CD14-positive monocyte (primary cell): ENCODE results near the gene GPC6. TPM values are rescaled to one million over a fixed set of nuclear protein-coding genes. Genes with fewer than 3 reads are reported as not detected.

Experiments used
- DNase-seq, 3 donors: peaks; one replicate each; pipeline ENCODE4 v3.0.0-alpha.2; 2011 to 2022
- H2AFZ ChIP-seq: 2 replicates; pipeline ENCODE4 v1.6.0; 2012; ENCODE audit warnings: mild to moderate bottlenecking, low read depth, low read length, inconsistent platforms; ENCODE audit not compliant: insufficient read depth, poor library complexity, severe bottlenecking
- H3K27ac ChIP-seq, 2 donors: 1 replicate in 1 of 2; 2 replicates in 1 of 2; pipeline ENCODE4 v1.5.1; 2012 to 2013; ENCODE audit warnings: low read length in 2 of 2, control low read depth in 1 of 2, inconsistent platforms in 1 of 2, low read depth in 1 of 2, mild to moderate bottlenecking in 1 of 2
- H3K27me3 ChIP-seq, 2 donors: one replicate each; pipeline versions ENCODE4 v1.6.0 to v1.6.1; 2011 to 2013; ENCODE audit warnings: low read length in 2 of 2; ENCODE audit not compliant: control insufficient read depth in 2 of 2, insufficient read depth in 2 of 2
- H3K36me3 ChIP-seq, 2 donors: replicated peaks in 1 of 2; 1 replicate in 1 of 2; 2 replicates in 1 of 2; pipeline versions ENCODE4 v1.5.1 to v1.6.1; 2012 to 2013; ENCODE audit warnings: low read length in 2 of 2, control low read depth in 1 of 2, inconsistent platforms in 1 of 2, mild to moderate bottlenecking in 1 of 2; ENCODE audit not compliant: insufficient read depth in 2 of 2, control insufficient read depth in 1 of 2
- H3K4me1 ChIP-seq, 2 donors: 1 replicate in 1 of 2; 2 replicates in 1 of 2; pipeline versions ENCODE4 v1.5.1 to v1.6.1; 2012 to 2013; ENCODE audit warnings: low read length in 2 of 2, control low read depth in 1 of 2, inconsistent platforms in 1 of 2, mild to moderate bottlenecking in 1 of 2, moderate library complexity in 1 of 2; ENCODE audit not compliant: insufficient read depth in 2 of 2, control insufficient read depth in 1 of 2
- H3K4me2 ChIP-seq: replicated peaks from 2 replicates; pipeline ENCODE3; 2012; ENCODE audit warnings: low read length, moderate library complexity, mild to moderate bottlenecking; ENCODE audit not compliant: poor library complexity, severe bottlenecking; ENCODE audit errors: extremely low read depth
- H3K4me3 ChIP-seq, 3 experiments: fragments of 200-600 bp in 1 of 3; sonication (generic) in 1 of 3; replicated peaks in 1 of 3; 1 replicate in 2 of 3; 2 replicates in 1 of 3; pipeline ENCODE4 v1.5.1; 2011 to 2013; ENCODE audit warnings: low read length in 3 of 3, mild to moderate bottlenecking in 3 of 3, control low read depth in 2 of 3, low read depth in 2 of 3, inconsistent platforms in 1 of 3, moderate library complexity in 1 of 3
- H3K79me2 ChIP-seq: 2 replicates; pipeline ENCODE4 v1.6.0; 2012; ENCODE audit warnings: mild to moderate bottlenecking, control low read depth, inconsistent platforms, low read length, moderate library complexity; ENCODE audit not compliant: insufficient read depth
- H3K9ac ChIP-seq: 2 replicates; pipeline ENCODE4 v1.6.0; 2017; ENCODE audit warnings: low read length, mild to moderate bottlenecking; ENCODE audit not compliant: insufficient read depth, poor library complexity, severe bottlenecking
- H3K9me3 ChIP-seq, 2 donors: replicated peaks in 1 of 2; 1 replicate in 1 of 2; 2 replicates in 1 of 2; pipeline versions ENCODE4 v1.5.1 to v1.6.1; 2012 to 2013; ENCODE audit warnings: low read length in 2 of 2, control low read depth in 1 of 2; ENCODE audit not compliant: control insufficient read depth in 1 of 2, insufficient read depth in 1 of 2
- H4K20me1 ChIP-seq: 2 replicates; pipeline ENCODE4 v1.6.0; 2012; ENCODE audit warnings: mild to moderate bottlenecking, low read length, control low read depth, moderate library complexity; ENCODE audit not compliant: insufficient read depth
- H3K27ac Mint-ChIP-seq, 7 donors: one replicate each; pipeline ENCODE4 v1.8.0; 2020; ENCODE audit warnings: mild to moderate bottlenecking in 7 of 7, mixed read lengths in 7 of 7, moderate library complexity in 6 of 7, inconsistent platforms in 2 of 7
- H3K27me3 Mint-ChIP-seq, 3 donors: one replicate each; pipeline ENCODE4 v1.8.0; 2021 to 2022; ENCODE audit warnings: low read depth in 3 of 3, mild to moderate bottlenecking in 3 of 3, mixed read lengths in 3 of 3, moderate library complexity in 3 of 3, inconsistent platforms in 1 of 3
- H3K36me3 Mint-ChIP-seq, 2 donors: one replicate each; pipeline ENCODE4 v1.8.0; 2020; ENCODE audit warnings: mixed read lengths in 2 of 2, inconsistent platforms in 1 of 2, mild to moderate bottlenecking in 1 of 2
- H3K4me1 Mint-ChIP-seq: one replicate; pipeline ENCODE4 v1.8.0; 2020; ENCODE audit warnings: mild to moderate bottlenecking, mixed read lengths
- H3K4me3 Mint-ChIP-seq, 2 donors: one replicate each; pipeline ENCODE4 v1.8.0; 2020; ENCODE audit warnings: mild to moderate bottlenecking in 2 of 2, mixed read lengths in 2 of 2, moderate library complexity in 1 of 2
- H3K9me3 Mint-ChIP-seq, 7 donors: one replicate each; pipeline ENCODE4 v1.8.0; 2020 to 2022; ENCODE audit warnings: mixed read lengths in 7 of 7, mild to moderate bottlenecking in 6 of 7, moderate library complexity in 6 of 7, inconsistent platforms in 2 of 7
- CTCF ChIP-seq: fragments of 200-600 bp; IDR thresholded peaks from one replicate; pipeline ENCODE4 v1.8.0; 2022; ENCODE audit warnings: antibody characterized with exemption, mild to moderate bottlenecking
- WGBS: methylation state at CpG from one replicate; pipeline ENCODE4 v1.1.5; 2013; ENCODE audit warnings: missing lambda C conversion rate; ENCODE audit not compliant: insufficient coverage; 5-methylcytosine and 5-hydroxymethylcytosine counted together
- intact Hi-C, 2 donors: fragments of 100-400 bp; cut with micrococcal nuclease; formaldehyde crosslinking; loops; one replicate each; pipeline versions ENCODE4 v1.15.0 to v1.15.1; 2023
- polyA minus RNA-seq: library from RNA; depleted of rRNA, polyadenylated mRNA; stranded (reverse); fragments of >200 nt; gene quantifications from 2 replicates; pipeline ENCODE4 v1.2.3, GENCODE V29; 2012
- polyA plus RNA-seq, 3 donors: library from polyadenylated mRNA; depleted of rRNA in 1 of 3; unstranded in 2 of 3; stranded (reverse) in 1 of 3; fragments of 300-500 nt in 2 of 3; fragments of >200 nt in 1 of 3; fragmentation: Illumina TruSeq in 2 of 3; gene quantifications; 1 replicate in 2 of 3; 2 replicates in 1 of 3; pipeline ENCODE4 v1.2.3, GENCODE V29; 2012 to 2021
- total RNA-seq, 12 experiments: library from RNA in 1 of 12; stranded (reverse) in 1 of 12; fragments of 120-200 nt in 1 of 12; gene quantifications; one replicate each; pipeline ENCODE4 v1.2.4 and lab custom pipeline; 2013 to 2026; ENCODE audit warnings: mixed read lengths in 6 of 12, inconsistent platforms in 1 of 12

Gene GPC6
- total RNA-seq (2013), result 0.27 TPM
- not detected for polyA plus RNA-seq
- not detected in 2 replicates for polyA minus RNA-seq
- 0 to 6.5 (median 0.08) reads per million in 11 experiments for total RNA-seq (lab: John Stamatoyannopoulos, UW)

GRCh38 chr13:93226623-93227279, at the start of gene GPC6:
GPC6 (plus strand) TSS chr13:93226807.
- no peaks in the 10 kb centered on the region for H4K20me1 ChIP-seq
- peak within 1 kb of the TSS in 1 of 3 experiments; percentile 45 for H3K4me3 ChIP-seq
- DNase-seq, result no peak
- no peaks in the 10 kb centered on the region for H3K36me3 ChIP-seq
- peaks cover 0 to 5% of the 10 kb centered on the region in 2 donors for H3K36me3 Mint-ChIP-seq
- no peak for TF ChIP-seq CTCF
- no peaks in the 10 kb centered on the region for H3K79me2 ChIP-seq
- peaks cover 38 to 45% of the 10 kb centered on the region in 2 donors for H3K27me3 ChIP-seq
- H3K27ac ChIP-seq, result no peak within 1 kb of the TSS
- peaks cover 0 to 18% (median 13%) of the 10 kb centered on the region in 7 donors for H3K9me3 Mint-ChIP-seq
- H3K4me2 ChIP-seq, result peak within 1 kb of the TSS; percentile 54
- H3K4me3 Mint-ChIP-seq, result peak within 1 kb of the TSS; percentile 42 to 82
- H3K27me3 Mint-ChIP-seq, result peaks cover 36 to 51% (median 44%) of the 10 kb centered on the region in 3 donors
- under 1% methylated on average over 26 of the region's 31 CpGs for WGBS
- H2AFZ ChIP-seq, result peak within 1 kb of the TSS; percentile 39
- H3K9me3 ChIP-seq, result peaks cover 0 to 5% of the 10 kb centered on the region in 2 donors
- no peak within 1 kb of the TSS for H3K9ac ChIP-seq
- intact Hi-C loops, result no loop called here
- peaks cover 0 to 18% of the 10 kb centered on the region in 2 donors for H3K4me1 ChIP-seq
- peaks cover 4% of the 10 kb centered on the region for H3K4me1 Mint-ChIP-seq
- no peak within 1 kb of the TSS for H3K27ac Mint-ChIP-seq

- TF ChIP-seq CTCF, result no peak
- Histone ChIP-seq H3K27me3 (no peaks in the 10 kb centered on the region), H4K20me1 (no peaks in the 10 kb centered on the region), H3K79me2 (no peaks in the 10 kb centered on the region), H3K9ac (no peak overlapping the region), H3K27ac (no peak overlapping the region), H3K4me3 (no peak overlapping the region), H3K4me1 (no peaks in the 10 kb centered on the region), H2AFZ (no peak overlapping the region), H3K9me3 (no peaks in the 10 kb centered on the region), H3K4me2 (no peak overlapping the region), H3K36me3 (no peaks in the 10 kb centered on the region)
- Mint-ChIP-seq H3K27ac (no peak overlapping the region), H3K4me3 (no peak overlapping the region), H3K4me1 (no peaks in the 10 kb centered on the region), H3K27me3 (no peaks in the 10 kb centered on the region), H3K9me3 (peaks cover 0 to 4% (median 0%) of the 10 kb centered on the region in 7 donors), H3K36me3 (no peaks in the 10 kb centered on the region)
- 83% methylated on average over 1 of the region's 2 CpGs for WGBS
- intact Hi-C loops, result no loop called here
- DNase-seq, result no peak
These were observed 46.1 kb upstream of the GPC6 start for GRCh38 chr13:93180356-93180969.
